ENCODE results near the gene ZNF385B.

Gene ZNF385B

DNA sequence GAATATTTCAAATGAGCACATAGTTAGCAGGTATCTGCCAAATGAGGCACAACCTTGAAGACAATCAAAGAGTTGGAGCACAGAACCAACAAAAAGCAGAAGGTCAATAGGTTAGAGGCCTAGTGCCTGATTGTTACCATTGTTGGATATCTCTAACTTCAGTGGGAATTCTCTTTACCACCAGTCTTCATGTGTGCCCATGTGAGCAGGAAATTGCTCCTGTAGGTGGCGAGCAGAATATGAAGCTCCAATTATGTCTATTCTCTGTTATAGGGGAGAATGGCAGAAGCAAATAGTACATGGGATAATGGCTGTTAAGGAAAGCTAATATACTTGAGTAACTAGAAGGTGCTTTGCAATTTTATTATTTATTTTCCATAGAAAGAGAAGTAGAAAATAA lies 14.9 kb upstream of the ZNF385B start:
- TF ChIP-seq, protein P1, sequence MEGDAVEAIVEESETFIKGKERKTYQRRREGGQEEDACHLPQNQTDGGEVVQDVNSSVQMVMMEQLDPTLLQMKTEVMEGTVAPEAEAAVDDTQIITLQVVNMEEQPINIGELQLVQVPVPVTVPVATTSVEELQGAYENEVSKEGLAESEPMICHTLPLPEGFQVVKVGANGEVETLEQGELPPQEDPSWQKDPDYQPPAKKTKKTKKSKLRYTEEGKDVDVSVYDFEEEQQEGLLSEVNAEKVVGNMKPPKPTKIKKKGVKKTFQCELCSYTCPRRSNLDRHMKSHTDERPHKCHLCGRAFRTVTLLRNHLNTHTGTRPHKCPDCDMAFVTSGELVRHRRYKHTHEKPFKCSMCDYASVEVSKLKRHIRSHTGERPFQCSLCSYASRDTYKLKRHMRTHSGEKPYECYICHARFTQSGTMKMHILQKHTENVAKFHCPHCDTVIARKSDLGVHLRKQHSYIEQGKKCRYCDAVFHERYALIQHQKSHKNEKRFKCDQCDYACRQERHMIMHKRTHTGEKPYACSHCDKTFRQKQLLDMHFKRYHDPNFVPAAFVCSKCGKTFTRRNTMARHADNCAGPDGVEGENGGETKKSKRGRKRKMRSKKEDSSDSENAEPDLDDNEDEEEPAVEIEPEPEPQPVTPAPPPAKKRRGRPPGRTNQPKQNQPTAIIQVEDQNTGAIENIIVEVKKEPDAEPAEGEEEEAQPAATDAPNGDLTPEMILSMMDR (IDR thresholded peaks at IDR 0.05; ENCODE audit: borderline replicate concordance, insufficient read depth, low read depth, low read length): no peak
- H3K4me3 ChIP-seq (ENCODE audit: low read depth, low read length): no peak overlapping the region

DNA sequence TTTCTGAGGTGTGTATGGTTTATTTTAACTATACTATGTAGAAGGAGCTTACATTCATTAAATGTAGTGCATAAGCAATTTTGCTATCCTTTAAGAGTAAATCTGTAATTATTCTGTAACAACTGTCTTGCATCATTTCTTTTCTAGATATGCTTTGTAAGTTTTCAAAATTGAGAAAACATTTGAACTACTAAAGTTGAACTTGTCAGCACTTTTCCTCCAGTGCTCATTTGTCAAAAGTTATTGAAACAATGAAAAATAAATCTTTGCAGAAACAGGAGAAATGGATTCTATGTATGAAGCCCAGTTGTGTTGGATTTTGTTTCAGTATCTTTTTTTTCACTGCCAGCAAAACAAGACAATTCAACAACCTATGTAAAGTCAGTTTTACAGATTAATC lies 14.5 kb upstream of the ZNF385B start:
- TF ChIP-seq, protein P1 (IDR thresholded peaks at IDR 0.05; ENCODE audit: borderline replicate concordance, insufficient read depth, low read depth, low read length): no peak
- no peak overlapping the region for H3K4me3 ChIP-seq (ENCODE audit: low read depth, low read length)

DNA sequence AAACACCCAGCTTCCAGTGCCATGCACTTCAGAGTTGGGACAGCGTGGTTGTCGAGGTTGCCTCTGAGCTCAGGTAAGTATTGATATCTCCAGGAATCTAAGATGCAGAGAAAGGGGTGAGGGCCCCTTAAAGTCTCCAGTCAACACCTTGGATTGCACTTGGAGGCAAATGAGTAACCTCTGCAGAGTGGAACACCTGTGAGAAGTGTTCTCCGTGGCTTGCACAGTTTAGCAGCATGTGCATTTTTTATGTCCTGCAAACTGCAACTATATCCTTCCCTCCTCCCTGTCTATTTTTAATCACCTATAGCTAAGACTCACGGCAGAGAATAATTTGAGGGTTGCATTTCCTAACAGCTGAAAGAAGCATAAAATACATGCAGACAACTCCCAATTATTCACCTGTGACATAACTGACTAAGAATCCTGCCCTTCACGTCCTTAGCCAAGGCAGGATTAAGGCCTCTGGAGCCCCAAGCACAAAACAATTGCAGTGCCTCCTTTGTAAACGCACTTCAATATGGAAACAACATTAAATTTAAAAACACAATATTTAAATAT lies 1.6 kb upstream of the ZNF385B start:
- TF ChIP-seq, protein P1 (IDR thresholded peaks at IDR 0.05; ENCODE audit: borderline replicate concordance, insufficient read depth, low read depth, low read length): no peak
- H3K4me3 ChIP-seq (ENCODE audit: low read depth, low read length): no peak overlapping the region

DNA sequence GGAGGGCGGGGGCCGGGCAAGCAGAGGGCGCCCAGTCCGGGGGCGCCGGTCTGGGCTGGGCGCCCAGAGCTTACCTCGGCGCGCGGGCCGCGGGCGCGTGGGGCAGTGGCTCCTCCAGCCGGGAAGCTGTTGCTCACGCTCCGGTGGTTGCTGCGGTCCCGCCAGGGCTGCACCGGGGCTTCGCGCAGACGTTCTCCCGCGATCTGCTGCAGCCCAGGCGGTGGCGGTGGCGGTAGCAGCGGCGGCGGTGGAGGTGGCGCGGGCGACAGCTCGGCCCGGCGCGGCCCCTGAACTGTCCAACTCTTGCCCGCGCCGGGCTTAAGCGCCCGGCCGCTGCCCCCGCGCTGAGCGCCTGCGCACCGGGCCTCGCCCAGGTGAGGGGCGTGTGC lies 391 bp downstream of the ZNF385B start:
- no peak overlapping the region for H3K4me3 ChIP-seq (ENCODE audit: low read depth, low read length)
- TF ChIP-seq, protein P1 (IDR thresholded peaks at IDR 0.05; ENCODE audit: borderline replicate concordance, insufficient read depth, low read depth, low read length): no peak

DNA sequence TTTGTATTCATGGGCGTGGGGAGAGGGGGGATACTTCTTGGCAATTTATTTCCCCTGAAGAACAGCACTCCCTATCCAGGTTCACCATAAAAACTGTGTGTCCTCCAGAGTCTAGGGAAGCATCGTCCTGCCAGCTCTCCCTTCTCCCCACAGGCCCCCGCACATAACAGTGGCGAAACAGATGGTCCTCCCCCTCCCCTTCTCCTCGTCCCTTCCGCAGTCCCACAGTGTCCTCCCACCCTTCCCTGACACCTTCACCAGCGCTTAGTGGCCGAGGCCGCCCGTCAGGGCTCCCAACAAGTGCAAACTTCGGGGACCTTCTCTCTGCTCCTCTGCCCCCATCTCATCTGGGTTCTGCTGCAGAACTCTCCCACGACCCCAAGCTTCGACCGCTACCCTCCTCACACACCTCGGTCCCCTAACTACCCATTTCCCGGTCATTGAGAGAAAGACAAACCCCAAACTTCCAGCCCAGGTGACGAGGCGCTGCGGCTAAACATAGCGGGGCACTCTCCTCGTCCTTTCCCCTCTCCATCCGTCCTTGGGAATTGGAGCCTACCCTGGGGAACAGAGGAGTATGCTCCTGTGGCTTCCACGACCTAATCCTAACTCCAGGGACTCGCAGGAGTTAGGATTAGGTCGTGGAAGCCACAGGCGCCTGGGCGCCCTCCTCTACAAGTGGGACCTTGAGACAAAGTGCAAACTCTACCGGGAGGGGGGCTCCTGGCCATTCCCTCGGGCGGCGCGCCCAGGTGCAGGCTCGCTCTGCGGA lies 971 bp downstream of the ZNF385B start:
- H3K4me3 ChIP-seq (ENCODE audit: low read depth, low read length): no peak overlapping the region
- TF ChIP-seq, protein P1 (IDR thresholded peaks at IDR 0.05; ENCODE audit: borderline replicate concordance, insufficient read depth, low read depth, low read length): no peak

DNA sequence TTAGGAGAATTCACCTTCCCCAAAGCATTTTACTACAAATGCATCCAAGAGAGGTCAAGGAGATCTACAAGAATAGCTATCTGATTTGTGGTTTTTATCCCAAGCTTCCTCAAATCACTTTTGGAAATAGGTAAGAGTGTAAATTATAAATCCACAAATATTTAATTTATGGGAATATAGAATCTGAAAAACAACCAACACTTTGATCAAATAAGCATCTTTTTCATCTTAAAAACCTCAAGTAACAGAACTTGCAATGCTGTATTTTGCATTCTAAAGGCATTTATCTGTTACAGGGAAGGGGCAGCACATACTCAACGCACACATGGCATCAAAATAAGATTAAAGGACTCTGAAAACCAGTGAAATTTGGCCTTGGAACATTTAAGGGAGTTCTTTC lies 1.9 kb downstream of the ZNF385B start:
- no peak overlapping the region for H3K4me3 ChIP-seq (ENCODE audit: low read depth, low read length)
- TF ChIP-seq, protein P1 (IDR thresholded peaks at IDR 0.05; ENCODE audit: borderline replicate concordance, insufficient read depth, low read depth, low read length): no peak

DNA sequence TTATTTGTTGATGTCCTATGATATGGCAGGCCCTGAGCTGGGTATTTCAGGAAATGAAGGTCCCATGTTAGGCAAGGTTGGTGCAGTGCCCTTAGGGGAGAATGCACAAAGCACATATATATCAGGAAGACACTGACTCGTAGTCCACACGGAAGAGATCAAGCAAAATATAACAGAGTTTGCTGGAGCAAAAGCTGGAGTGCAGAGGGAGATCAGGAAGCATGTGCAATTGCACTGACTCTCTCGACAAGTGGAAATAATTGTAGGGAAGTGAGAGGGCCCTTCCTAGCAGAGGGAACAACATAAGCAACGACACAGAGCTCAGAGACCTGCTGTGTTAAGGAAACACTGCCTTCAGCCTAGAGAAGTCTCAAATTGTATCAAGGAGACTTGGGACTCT lies 4.2 kb downstream of the ZNF385B start:
- no peak overlapping the region for H3K4me3 ChIP-seq (ENCODE audit: low read depth, low read length)
- TF ChIP-seq, protein P1 (IDR thresholded peaks at IDR 0.05; ENCODE audit: borderline replicate concordance, insufficient read depth, low read depth, low read length): no peak
